Stomach (tissue), 4 donors: ENCODE results near the gene GRIA3.

ENCODE experiments used
- CTCF ChIP-seq, 7 experiments: fragments of 450-650 bp in 4 of 7; fragments of 200-600 bp in 3 of 7; sonication (generic) in 3 of 7; IDR thresholded peaks; one replicate each; pipeline ENCODE4 v1.5.1; 2016 to 2019; ENCODE audit warnings: antibody characterized with exemption in 7 of 7, control low read depth in 2 of 7, mild to moderate bottlenecking in 1 of 7
- POLR2A ChIP-seq, 4 donors: fragments of 450-650 bp; IDR thresholded peaks; one replicate each; pipeline ENCODE4 v1.6.1; 2016; ENCODE audit warnings: antibody characterized with exemption in 4 of 4, control low read depth in 2 of 4, mild to moderate bottlenecking in 1 of 4, moderate library complexity in 1 of 4
- POLR2AphosphoS5 ChIP-seq, 3 donors: sonication (generic); formaldehyde crosslinking; IDR thresholded peaks; one replicate each; pipeline ENCODE4 v1.6.1; 2016; ENCODE audit warnings: antibody characterized with exemption in 3 of 3

- TF ChIP-seq CTCF (IDR thresholded peaks at IDR 0.05) = no peak
- no peak for TF ChIP-seq POLR2A (IDR thresholded peaks at IDR 0.05)
- no peak for TF ChIP-seq POLR2AphosphoS5 (IDR thresholded peaks at IDR 0.05)
Observed at GRCh38 chrX:123504047-123504446, 320.0 kb downstream of the GRIA3 start.
